HepG2 (cell line): Measurements from ENCODE around the gene MYO5B.

Source experiments
- CHD4 ChIP-seq: fragments of 200-600 bp; sonication (generic); IDR thresholded peaks from 2 replicates; pipeline ENCODE4 v1.7.0; 2017; ENCODE audit warnings: mild to moderate bottlenecking, low read length, borderline replicate concordance
- ELF1 ChIP-seq: sonication (generic); formaldehyde crosslinking; IDR thresholded peaks from 2 replicates; pipeline ENCODE4 v1.4.0; 2020; ENCODE audit warnings: missing genetic modification reagents
- ESRRA ChIP-seq: sonication (generic); formaldehyde crosslinking; IDR thresholded peaks from 2 replicates; pipeline ENCODE4 v1.5.1; 2020; ENCODE audit warnings: mild to moderate bottlenecking, low read depth, missing genetic modification reagents
- FOXC1 ChIP-seq: sonication (generic); formaldehyde crosslinking; IDR thresholded peaks from 2 replicates; pipeline ENCODE4 v1.8.0; 2022; ENCODE audit warnings: mild to moderate bottlenecking, missing genetic modification reagents, borderline replicate concordance
- IKZF4 ChIP-seq: sonication (generic); formaldehyde crosslinking; IDR thresholded peaks from 2 replicates; pipeline ENCODE4 v1.5.1; 2020; ENCODE audit warnings: borderline replicate concordance, mild to moderate bottlenecking, low read depth, missing genetic modification reagents; ENCODE audit errors: not compliant biosample characterization
- NR2C2 ChIP-seq: sonication (generic); formaldehyde crosslinking; IDR thresholded peaks from 2 replicates; pipeline ENCODE4 v1.4.0; 2020; ENCODE audit warnings: missing genetic modification reagents, mild to moderate bottlenecking, moderate library complexity, borderline replicate concordance
- PAXIP1 ChIP-seq: sonication (generic); formaldehyde crosslinking; conservative IDR thresholded peaks from 2 replicates; pipeline ENCODE4 v1.4.0; 2020; ENCODE audit warnings: mild to moderate bottlenecking, missing genetic modification reagents, moderate library complexity
- POLR2A ChIP-seq, 2 experiments: IDR thresholded peaks; 2 replicates each; pipeline ENCODE4 v1.6.1; 2011; ENCODE audit warnings: low read depth in 2 of 2, low read length in 2 of 2, mild to moderate bottlenecking in 1 of 2, moderate library complexity in 1 of 2; ENCODE audit not compliant: insufficient read depth in 1 of 2
- SMAD3 ChIP-seq: sonication (generic); formaldehyde crosslinking; IDR thresholded peaks from 2 replicates; pipeline ENCODE4 v1.4.0; 2020; ENCODE audit warnings: missing genetic modification reagents
- ZNF513 ChIP-seq: sonication (generic); formaldehyde crosslinking; conservative IDR thresholded peaks from 2 replicates; pipeline ENCODE4 v1.5.0; 2020; ENCODE audit warnings: missing genetic modification reagents
- TF ChIP-seq, protein P1 (sequence below): sonication (generic); formaldehyde crosslinking; IDR thresholded peaks from 2 replicates; pipeline ENCODE4 v1.8.0; 2022; ENCODE audit warnings: mild to moderate bottlenecking, missing genetic modification reagents, borderline replicate concordance
- TF ChIP-seq, protein P2 (sequence below): sonication (generic); formaldehyde crosslinking; conservative IDR thresholded peaks from 2 replicates; pipeline ENCODE4 v1.8.0; 2022; ENCODE audit warnings: mild to moderate bottlenecking, moderate library complexity, missing genetic modification reagents
- TF ChIP-seq, protein P3 (sequence below): sonication (generic); formaldehyde crosslinking; IDR thresholded peaks from 2 replicates; pipeline ENCODE4 v1.5.0; 2020; ENCODE audit warnings: mild to moderate bottlenecking, missing genetic modification reagents, moderate library complexity
- TF ChIP-seq, protein P4 (sequence below): IDR thresholded peaks from 2 replicates; pipeline ENCODE4 v1.6.1; 2012; ENCODE audit warnings: inconsistent platforms

DNA sequence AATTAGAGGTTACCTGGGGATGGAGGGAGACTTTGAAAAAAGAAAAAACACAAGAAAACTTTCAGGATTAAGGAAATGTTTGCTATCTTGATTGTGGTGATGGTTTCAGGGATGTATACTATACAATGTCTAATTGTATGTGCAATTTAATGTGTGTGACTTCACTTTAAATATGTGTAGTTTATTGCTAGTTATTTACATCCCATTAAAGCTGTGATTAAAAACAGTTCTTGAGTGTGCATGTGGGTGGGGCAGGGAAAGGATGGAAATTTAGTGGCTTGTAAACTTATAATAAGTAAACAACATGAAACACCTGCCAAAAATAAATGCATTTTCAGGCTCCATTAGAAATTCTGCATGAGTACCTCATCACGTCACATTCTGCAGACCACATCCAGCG, 167.0 kb downstream of the MYO5B start:
- TF ChIP-seq PAXIP1 (CRISPR knock-in tag) (no peak), CHD4 (no peak), NR2C2 (CRISPR knock-in tag) (no peak), POLR2A (IDR thresholded peaks at IDR 0.05; ENCODE audit: insufficient read depth in 1 of 2, low read depth in 2 of 2, low read length in 2 of 2) (no peak), ELF1 (CRISPR knock-in tag) (no peak), ZNF513 (no peak), FOXC1 (no peak), ESRRA (CRISPR knock-in tag) (no peak), SMAD3 (CRISPR knock-in tag) (no peak), IKZF4 (CRISPR knock-in tag) (no peak)
- TF ChIP-seq, protein P1, sequence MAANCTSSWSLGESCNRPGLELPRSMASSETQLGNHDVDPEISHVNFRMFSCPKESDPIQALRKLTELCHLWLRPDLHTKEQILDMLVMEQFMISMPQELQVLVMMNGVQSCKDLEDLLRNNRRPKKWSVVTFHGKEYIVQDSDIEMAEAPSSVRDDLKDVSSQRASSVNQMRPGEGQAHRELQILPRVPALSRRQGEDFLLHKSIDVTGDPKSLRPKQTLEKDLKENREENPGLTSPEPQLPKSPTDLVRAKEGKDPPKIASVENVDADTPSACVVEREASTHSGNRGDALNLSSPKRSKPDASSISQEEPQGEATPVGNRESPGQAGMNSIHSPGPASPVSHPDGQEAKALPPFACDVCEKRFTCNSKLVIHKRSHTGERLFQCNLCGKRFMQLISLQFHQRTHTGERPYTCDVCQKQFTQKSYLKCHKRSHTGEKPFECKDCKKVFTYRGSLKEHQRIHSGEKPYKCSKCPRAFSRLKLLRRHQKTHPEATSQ (CRISPR knock-in tag) = no peak
- TF ChIP-seq, protein P2, sequence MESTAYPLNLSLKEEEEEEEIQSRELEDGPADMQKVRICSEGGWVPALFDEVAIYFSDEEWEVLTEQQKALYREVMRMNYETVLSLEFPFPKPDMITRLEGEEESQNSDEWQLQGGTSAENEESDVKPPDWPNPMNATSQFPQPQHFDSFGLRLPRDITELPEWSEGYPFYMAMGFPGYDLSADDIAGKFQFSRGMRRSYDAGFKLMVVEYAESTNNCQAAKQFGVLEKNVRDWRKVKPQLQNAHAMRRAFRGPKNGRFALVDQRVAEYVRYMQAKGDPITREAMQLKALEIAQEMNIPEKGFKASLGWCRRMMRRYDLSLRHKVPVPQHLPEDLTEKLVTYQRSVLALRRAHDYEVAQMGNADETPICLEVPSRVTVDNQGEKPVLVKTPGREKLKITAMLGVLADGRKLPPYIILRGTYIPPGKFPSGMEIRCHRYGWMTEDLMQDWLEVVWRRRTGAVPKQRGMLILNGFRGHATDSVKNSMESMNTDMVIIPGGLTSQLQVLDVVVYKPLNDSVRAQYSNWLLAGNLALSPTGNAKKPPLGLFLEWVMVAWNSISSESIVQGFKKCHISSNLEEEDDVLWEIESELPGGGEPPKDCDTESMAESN = no peak
- TF ChIP-seq, protein P3, sequence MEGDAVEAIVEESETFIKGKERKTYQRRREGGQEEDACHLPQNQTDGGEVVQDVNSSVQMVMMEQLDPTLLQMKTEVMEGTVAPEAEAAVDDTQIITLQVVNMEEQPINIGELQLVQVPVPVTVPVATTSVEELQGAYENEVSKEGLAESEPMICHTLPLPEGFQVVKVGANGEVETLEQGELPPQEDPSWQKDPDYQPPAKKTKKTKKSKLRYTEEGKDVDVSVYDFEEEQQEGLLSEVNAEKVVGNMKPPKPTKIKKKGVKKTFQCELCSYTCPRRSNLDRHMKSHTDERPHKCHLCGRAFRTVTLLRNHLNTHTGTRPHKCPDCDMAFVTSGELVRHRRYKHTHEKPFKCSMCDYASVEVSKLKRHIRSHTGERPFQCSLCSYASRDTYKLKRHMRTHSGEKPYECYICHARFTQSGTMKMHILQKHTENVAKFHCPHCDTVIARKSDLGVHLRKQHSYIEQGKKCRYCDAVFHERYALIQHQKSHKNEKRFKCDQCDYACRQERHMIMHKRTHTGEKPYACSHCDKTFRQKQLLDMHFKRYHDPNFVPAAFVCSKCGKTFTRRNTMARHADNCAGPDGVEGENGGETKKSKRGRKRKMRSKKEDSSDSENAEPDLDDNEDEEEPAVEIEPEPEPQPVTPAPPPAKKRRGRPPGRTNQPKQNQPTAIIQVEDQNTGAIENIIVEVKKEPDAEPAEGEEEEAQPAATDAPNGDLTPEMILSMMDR (CRISPR knock-in tag) = no peak
- TF ChIP-seq, protein P4, sequence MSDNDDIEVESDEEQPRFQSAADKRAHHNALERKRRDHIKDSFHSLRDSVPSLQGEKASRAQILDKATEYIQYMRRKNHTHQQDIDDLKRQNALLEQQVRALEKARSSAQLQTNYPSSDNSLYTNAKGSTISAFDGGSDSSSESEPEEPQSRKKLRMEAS = no peak
